ENCODE results near the gene CDK6.

The CDK6 gene

GRCh38 chr7:92824901-92825480 is 11.4 kb downstream of the CDK6 start:
- no peak for DNase-seq (ENCODE audit: extremely low spot score)

GRCh38 chr7:92824450-92824849 is 11.9 kb downstream of the CDK6 start:
- POLR2A ChIA-PET = no interaction called here
- CTCF ChIA-PET = no interaction called here
- TF ChIP-seq SUZ12 (IDR thresholded peaks at IDR 0.05) (no peak), ZNF384 (IDR thresholded peaks at IDR 0.05) (no peak), FOXK2 (IDR thresholded peaks at IDR 0.05) (no peak), BHLHE40 (IDR thresholded peaks at IDR 0.05; ENCODE audit: borderline replicate concordance) (no peak), CTBP1 (IDR thresholded peaks at IDR 0.05; ENCODE audit: borderline replicate concordance) (no peak), SP1 (IDR thresholded peaks at IDR 0.05) (no peak), FOXA1 (IDR thresholded peaks at IDR 0.05) (no peak), LEF1 (IDR thresholded peaks at IDR 0.05; ENCODE audit: borderline replicate concordance) (no peak), TARDBP (IDR thresholded peaks at IDR 0.05) (no peak), PKNOX1 (IDR thresholded peaks at IDR 0.05) (no peak), FOXM1 (IDR thresholded peaks at IDR 0.05; ENCODE audit: borderline replicate concordance) (no peak), ELF4 (IDR thresholded peaks at IDR 0.05) (no peak), NFRKB (IDR thresholded peaks at IDR 0.05) (no peak), ARNT (IDR thresholded peaks at IDR 0.05) (no peak)
- DNase-seq (ENCODE audit: extremely low spot score) = no peak

More at GRCh38 chr7:92824901-92825480, 11.4 kb downstream of the CDK6 start:
- ChIA-PET CTCF (no interaction called here), POLR2A (no interaction called here)
- TF ChIP-seq FOXK2 (IDR thresholded peaks at IDR 0.05) (no peak), TARDBP (IDR thresholded peaks at IDR 0.05) (no peak), HDGF (IDR thresholded peaks at IDR 0.05; ENCODE audit: borderline replicate concordance) (no peak), LEF1 (IDR thresholded peaks at IDR 0.05; ENCODE audit: borderline replicate concordance) (no peak), SP1 (IDR thresholded peaks at IDR 0.05) (no peak), SUZ12 (IDR thresholded peaks at IDR 0.05) (no peak), ELF4 (IDR thresholded peaks at IDR 0.05) (no peak)

- no peak for DNase-seq (ENCODE audit: extremely low spot score)
- ChIA-PET CTCF (interaction anchor here (0.6 kb wide), 1 partner anchor 98 kb away, joined by 3 read pairs; no protein-coding TSS in a partner anchor), POLR2A (no interaction called here)
- TF ChIP-seq L3MBTL2 (conservative IDR thresholded peaks at IDR 0.05) (no peak), FOXK2 (IDR thresholded peaks at IDR 0.05) (no peak), LEF1 (IDR thresholded peaks at IDR 0.05; ENCODE audit: borderline replicate concordance) (no peak), PKNOX1 (IDR thresholded peaks at IDR 0.05) (no peak), BHLHE40 (IDR thresholded peaks at IDR 0.05; ENCODE audit: borderline replicate concordance) (no peak), TARDBP (IDR thresholded peaks at IDR 0.05) (no peak), NFRKB (IDR thresholded peaks at IDR 0.05) (no peak), FOXM1 (IDR thresholded peaks at IDR 0.05; ENCODE audit: borderline replicate concordance) (no peak), HDGF (IDR thresholded peaks at IDR 0.05; ENCODE audit: borderline replicate concordance) (no peak), CTBP1 (IDR thresholded peaks at IDR 0.05; ENCODE audit: borderline replicate concordance) (no peak), FOXA1 (IDR thresholded peaks at IDR 0.05) (no peak), ELF4 (IDR thresholded peaks at IDR 0.05) (no peak), ZNF384 (IDR thresholded peaks at IDR 0.05) (no peak), SP1 (IDR thresholded peaks at IDR 0.05) (no peak), ARNT (IDR thresholded peaks at IDR 0.05) (no peak), SUZ12 (IDR thresholded peaks at IDR 0.05) (no peak)
Observed at GRCh38 chr7:92823042-92823441, 13.3 kb downstream of the CDK6 start.

- ChIA-PET POLR2A (no interaction called here), CTCF (no interaction called here)
- no peak for DNase-seq (ENCODE audit: extremely low spot score)
- TF ChIP-seq L3MBTL2 (conservative IDR thresholded peaks at IDR 0.05) (no peak), FOXK2 (IDR thresholded peaks at IDR 0.05) (no peak), ARNT (IDR thresholded peaks at IDR 0.05) (no peak)
Observed at GRCh38 chr7:92820191-92820590, 16.2 kb downstream of the CDK6 start.

- POLR2A ChIA-PET = no interaction called here
- TF ChIP-seq FOXM1 (IDR thresholded peaks at IDR 0.05; ENCODE audit: borderline replicate concordance) (no peak), LEF1 (IDR thresholded peaks at IDR 0.05; ENCODE audit: borderline replicate concordance) (no peak), FOXK2 (IDR thresholded peaks at IDR 0.05) (no peak), ZNF384 (IDR thresholded peaks at IDR 0.05) (no peak), SUZ12 (IDR thresholded peaks at IDR 0.05) (no peak), FOXA1 (IDR thresholded peaks at IDR 0.05) (no peak), ELF4 (IDR thresholded peaks at IDR 0.05) (no peak), TARDBP (IDR thresholded peaks at IDR 0.05) (no peak), L3MBTL2 (conservative IDR thresholded peaks at IDR 0.05) (no peak), BHLHE40 (IDR thresholded peaks at IDR 0.05; ENCODE audit: borderline replicate concordance) (no peak), CTBP1 (IDR thresholded peaks at IDR 0.05; ENCODE audit: borderline replicate concordance) (no peak)
- no peak for DNase-seq (ENCODE audit: extremely low spot score)
- CTCF ChIA-PET = no interaction called here
Observed at GRCh38 chr7:92817398-92817797, 19.0 kb downstream of the CDK6 start.

- CTCF ChIA-PET = no interaction called here
Observed at GRCh38 chr7:92815412-92815811, 21.0 kb downstream of the CDK6 start.

GRCh38 chr7:92813390-92814024 is 22.9 kb downstream of the CDK6 start:
- no peak for DNase-seq (ENCODE audit: extremely low spot score)
- POLR2A ChIA-PET = no interaction called here
- CTCF ChIA-PET = no interaction called here

More at GRCh38 chr7:92815412-92815811, 21.0 kb downstream of the CDK6 start:
- no peak for DNase-seq (ENCODE audit: extremely low spot score)
- no peak for TF ChIP-seq ELF4 (IDR thresholded peaks at IDR 0.05)
- POLR2A ChIA-PET = no interaction called here

More at GRCh38 chr7:92813390-92814024, 22.9 kb downstream of the CDK6 start:
- TF ChIP-seq SP1 (IDR thresholded peaks at IDR 0.05) = no peak
- TF ChIP-seq LEF1 (IDR thresholded peaks at IDR 0.05; ENCODE audit: borderline replicate concordance) = no peak
- no peak for TF ChIP-seq ZNF384 (IDR thresholded peaks at IDR 0.05)
- no peak for TF ChIP-seq NFRKB (IDR thresholded peaks at IDR 0.05)
- TF ChIP-seq ARNT (IDR thresholded peaks at IDR 0.05) = no peak
- no peak for TF ChIP-seq BHLHE40 (IDR thresholded peaks at IDR 0.05; ENCODE audit: borderline replicate concordance)
- TF ChIP-seq FOXK2 (IDR thresholded peaks at IDR 0.05) = no peak
- TF ChIP-seq ELF4 (IDR thresholded peaks at IDR 0.05) = no peak
- no peak for TF ChIP-seq HDGF (IDR thresholded peaks at IDR 0.05; ENCODE audit: borderline replicate concordance)
- TF ChIP-seq TARDBP (IDR thresholded peaks at IDR 0.05) = no peak
